CD14-positive monocyte (primary cell): ENCODE data around the gene WRNIP1. TPM values are rescaled to one million over a fixed set of nuclear protein-coding genes. Genes with fewer than 3 reads are reported as not detected.
A peak's percentile ranks its signal among the peaks of the same experiment; 100 is the strongest.

Experiments
- DNase-seq, 3 donors: peaks; one replicate each; pipeline ENCODE4 v3.0.0-alpha.2; 2011 to 2022
- H2AFZ ChIP-seq: 2 replicates; pipeline ENCODE4 v1.6.0; 2012; ENCODE audit warnings: mild to moderate bottlenecking, low read depth, low read length, inconsistent platforms; ENCODE audit not compliant: insufficient read depth, poor library complexity, severe bottlenecking
- H3K27ac ChIP-seq, 2 donors: 1 replicate in 1 of 2; 2 replicates in 1 of 2; pipeline ENCODE4 v1.5.1; 2012 to 2013; ENCODE audit warnings: low read length in 2 of 2, control low read depth in 1 of 2, inconsistent platforms in 1 of 2, low read depth in 1 of 2, mild to moderate bottlenecking in 1 of 2
- H3K27me3 ChIP-seq, 2 donors: one replicate each; pipeline versions ENCODE4 v1.6.0 to v1.6.1; 2011 to 2013; ENCODE audit warnings: low read length in 2 of 2; ENCODE audit not compliant: control insufficient read depth in 2 of 2, insufficient read depth in 2 of 2
- H3K36me3 ChIP-seq, 2 donors: replicated peaks in 1 of 2; 1 replicate in 1 of 2; 2 replicates in 1 of 2; pipeline versions ENCODE4 v1.5.1 to v1.6.1; 2012 to 2013; ENCODE audit warnings: low read length in 2 of 2, control low read depth in 1 of 2, inconsistent platforms in 1 of 2, mild to moderate bottlenecking in 1 of 2; ENCODE audit not compliant: insufficient read depth in 2 of 2, control insufficient read depth in 1 of 2
- H3K4me1 ChIP-seq, 2 donors: 1 replicate in 1 of 2; 2 replicates in 1 of 2; pipeline versions ENCODE4 v1.5.1 to v1.6.1; 2012 to 2013; ENCODE audit warnings: low read length in 2 of 2, control low read depth in 1 of 2, inconsistent platforms in 1 of 2, mild to moderate bottlenecking in 1 of 2, moderate library complexity in 1 of 2; ENCODE audit not compliant: insufficient read depth in 2 of 2, control insufficient read depth in 1 of 2
- H3K4me2 ChIP-seq: replicated peaks from 2 replicates; pipeline ENCODE3; 2012; ENCODE audit warnings: low read length, moderate library complexity, mild to moderate bottlenecking; ENCODE audit not compliant: poor library complexity, severe bottlenecking; ENCODE audit errors: extremely low read depth
- H3K4me3 ChIP-seq, 3 experiments: fragments of 200-600 bp in 1 of 3; sonication (generic) in 1 of 3; replicated peaks in 1 of 3; 1 replicate in 2 of 3; 2 replicates in 1 of 3; pipeline ENCODE4 v1.5.1; 2011 to 2013; ENCODE audit warnings: low read length in 3 of 3, mild to moderate bottlenecking in 3 of 3, control low read depth in 2 of 3, low read depth in 2 of 3, inconsistent platforms in 1 of 3, moderate library complexity in 1 of 3
- H3K79me2 ChIP-seq: 2 replicates; pipeline ENCODE4 v1.6.0; 2012; ENCODE audit warnings: mild to moderate bottlenecking, control low read depth, inconsistent platforms, low read length, moderate library complexity; ENCODE audit not compliant: insufficient read depth
- H3K9ac ChIP-seq: 2 replicates; pipeline ENCODE4 v1.6.0; 2017; ENCODE audit warnings: low read length, mild to moderate bottlenecking; ENCODE audit not compliant: insufficient read depth, poor library complexity, severe bottlenecking
- H3K9me3 ChIP-seq, 2 donors: replicated peaks in 1 of 2; 1 replicate in 1 of 2; 2 replicates in 1 of 2; pipeline versions ENCODE4 v1.5.1 to v1.6.1; 2012 to 2013; ENCODE audit warnings: low read length in 2 of 2, control low read depth in 1 of 2; ENCODE audit not compliant: control insufficient read depth in 1 of 2, insufficient read depth in 1 of 2
- H4K20me1 ChIP-seq: 2 replicates; pipeline ENCODE4 v1.6.0; 2012; ENCODE audit warnings: mild to moderate bottlenecking, low read length, control low read depth, moderate library complexity; ENCODE audit not compliant: insufficient read depth
- H3K27ac Mint-ChIP-seq, 7 donors: one replicate each; pipeline ENCODE4 v1.8.0; 2020; ENCODE audit warnings: mild to moderate bottlenecking in 7 of 7, mixed read lengths in 7 of 7, moderate library complexity in 6 of 7, inconsistent platforms in 2 of 7
- H3K27me3 Mint-ChIP-seq, 3 donors: one replicate each; pipeline ENCODE4 v1.8.0; 2021 to 2022; ENCODE audit warnings: low read depth in 3 of 3, mild to moderate bottlenecking in 3 of 3, mixed read lengths in 3 of 3, moderate library complexity in 3 of 3, inconsistent platforms in 1 of 3
- H3K36me3 Mint-ChIP-seq, 2 donors: one replicate each; pipeline ENCODE4 v1.8.0; 2020; ENCODE audit warnings: mixed read lengths in 2 of 2, inconsistent platforms in 1 of 2, mild to moderate bottlenecking in 1 of 2
- H3K4me1 Mint-ChIP-seq: one replicate; pipeline ENCODE4 v1.8.0; 2020; ENCODE audit warnings: mild to moderate bottlenecking, mixed read lengths
- H3K4me3 Mint-ChIP-seq, 2 donors: one replicate each; pipeline ENCODE4 v1.8.0; 2020; ENCODE audit warnings: mild to moderate bottlenecking in 2 of 2, mixed read lengths in 2 of 2, moderate library complexity in 1 of 2
- H3K9me3 Mint-ChIP-seq, 7 donors: one replicate each; pipeline ENCODE4 v1.8.0; 2020 to 2022; ENCODE audit warnings: mixed read lengths in 7 of 7, mild to moderate bottlenecking in 6 of 7, moderate library complexity in 6 of 7, inconsistent platforms in 2 of 7
- CTCF ChIP-seq: fragments of 200-600 bp; IDR thresholded peaks from one replicate; pipeline ENCODE4 v1.8.0; 2022; ENCODE audit warnings: antibody characterized with exemption, mild to moderate bottlenecking
- WGBS: methylation state at CpG from one replicate; pipeline ENCODE4 v1.1.5; 2013; ENCODE audit warnings: missing lambda C conversion rate; ENCODE audit not compliant: insufficient coverage; 5-methylcytosine and 5-hydroxymethylcytosine counted together
- intact Hi-C, 2 donors: fragments of 100-400 bp; cut with micrococcal nuclease; formaldehyde crosslinking; loops; one replicate each; pipeline versions ENCODE4 v1.15.0 to v1.15.1; 2023
- polyA plus RNA-seq, 3 donors: library from polyadenylated mRNA; depleted of rRNA in 1 of 3; unstranded in 2 of 3; stranded (reverse) in 1 of 3; fragments of 300-500 nt in 2 of 3; fragments of >200 nt in 1 of 3; fragmentation: Illumina TruSeq in 2 of 3; gene quantifications; 1 replicate in 2 of 3; 2 replicates in 1 of 3; pipeline ENCODE4 v1.2.3, GENCODE V29; 2012 to 2021

The WRNIP1 gene
- polyA plus RNA-seq, 3 donors: 17.5 to 25.8 (median 17.8) TPM

- no peaks in the 10 kb centered on the region for H3K79me2 ChIP-seq
- H3K27me3 ChIP-seq: no peaks in the 10 kb centered on the region
- no peaks in the 10 kb centered on the region for H3K36me3 ChIP-seq
- 100% methylated on average over 4 of the region's 8 CpGs for WGBS
- H3K4me1 Mint-ChIP-seq: peaks cover 2% of the 10 kb centered on the region
- no peak overlapping the region for H2AFZ ChIP-seq
- no peak overlapping the region for H3K27ac ChIP-seq
- H4K20me1 ChIP-seq: no peaks in the 10 kb centered on the region
- H3K9ac ChIP-seq: no peak overlapping the region
- H3K27me3 Mint-ChIP-seq: peaks cover 0 to 7% (median 0%) of the 10 kb centered on the region in 3 donors
- H3K4me3 Mint-ChIP-seq: no peak overlapping the region
- H3K4me2 ChIP-seq: no peak overlapping the region
- peak overlapping the region in 1 of 7 donors; percentile 31 for H3K27ac Mint-ChIP-seq
- H3K9me3 ChIP-seq: no peaks in the 10 kb centered on the region
- no peak overlapping the region for H3K4me3 ChIP-seq
- no peaks in the 10 kb centered on the region for H3K9me3 Mint-ChIP-seq
- no peak for TF ChIP-seq CTCF
- H3K4me1 ChIP-seq: peaks cover 0 to 1% of the 10 kb centered on the region in 2 donors
- intact Hi-C loops: loop anchor here in 1 of 2 donors (5.0 kb wide), 1 partner anchor 1147 kb away; no protein-coding TSS in a partner anchor
- H3K36me3 Mint-ChIP-seq: peaks cover 0 to 3% of the 10 kb centered on the region in 2 donors
- DNase-seq: no peak
These were observed 20.4 kb upstream of the WRNIP1 start for GRCh38 chr6:2744778-2745177.

DNA sequence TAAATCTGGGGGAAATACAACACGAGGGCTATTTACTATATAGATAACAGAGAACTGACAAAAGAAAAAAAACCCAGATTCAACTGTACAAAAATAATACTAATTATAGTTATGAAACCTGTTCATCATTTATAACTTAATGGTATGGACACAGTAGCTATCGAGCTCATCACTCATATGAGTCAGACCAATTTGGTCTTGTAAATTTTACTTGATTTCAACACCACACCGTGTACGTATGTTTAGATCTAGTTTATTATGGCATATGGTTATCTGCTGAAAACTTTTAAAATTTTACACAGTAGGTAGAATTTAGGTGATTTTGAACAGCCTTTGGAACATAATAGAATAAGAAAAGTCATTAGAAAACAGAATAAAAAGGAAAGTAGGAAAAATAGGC lies 19.9 kb upstream of the WRNIP1 start:
- no peak overlapping the region for H3K27ac ChIP-seq
- intact Hi-C loops: loop anchor here in 1 of 2 donors (5.0 kb wide), 1 partner anchor 1148 kb away; no protein-coding TSS in a partner anchor
- H3K4me2 ChIP-seq: no peak overlapping the region
- no CpG with 5 or more reads among the region's 4 CpGs for WGBS
- H3K36me3 ChIP-seq: no peaks in the 10 kb centered on the region
- no peaks in the 10 kb centered on the region for H3K27me3 ChIP-seq
- H3K4me3 ChIP-seq: no peak overlapping the region
- no peak for TF ChIP-seq CTCF
- no peak overlapping the region for H3K4me3 Mint-ChIP-seq
- H3K27ac Mint-ChIP-seq: no peak overlapping the region
- no peak overlapping the region for H2AFZ ChIP-seq
- H3K9me3 Mint-ChIP-seq: no peaks in the 10 kb centered on the region
- H4K20me1 ChIP-seq: no peaks in the 10 kb centered on the region
- H3K9me3 ChIP-seq: no peaks in the 10 kb centered on the region
- peaks cover 5% of the 10 kb centered on the region for H3K4me1 Mint-ChIP-seq
- peaks cover 0 to 4% of the 10 kb centered on the region in 2 donors for H3K4me1 ChIP-seq
- H3K9ac ChIP-seq: no peak overlapping the region
- H3K79me2 ChIP-seq: no peaks in the 10 kb centered on the region
- H3K36me3 Mint-ChIP-seq: peaks cover 0 to 3% of the 10 kb centered on the region in 2 donors
- peaks cover 0 to 7% (median 0%) of the 10 kb centered on the region in 3 donors for H3K27me3 Mint-ChIP-seq
- DNase-seq: no peak
